Liver (tissue), 9 donors: ENCODE results near the gene MTHFD2L. TPM values are rescaled to one million over a fixed set of nuclear protein-coding genes. Genes with fewer than 3 reads are reported as not detected.

ENCODE experiments used
- DNase-seq: peaks from one replicate; pipeline ENCODE4 v3.0.0-alpha.2; 2017; ENCODE audit warnings: low spot score
- H3K27ac ChIP-seq, 2 donors: one replicate each; pipeline ENCODE4 v1.7.0; 2013; ENCODE audit warnings: inconsistent platforms in 2 of 2, low read length in 2 of 2, control low read depth in 1 of 2, low read depth in 1 of 2, mild to moderate bottlenecking in 1 of 2
- H3K27me3 ChIP-seq, 4 donors: one replicate each; pipeline versions ENCODE4 v1.6.1 to v1.7.0; 2013; ENCODE audit warnings: low read length in 3 of 4, inconsistent platforms in 1 of 4, mild to moderate bottlenecking in 1 of 4, moderate library complexity in 1 of 4; ENCODE audit not compliant: control insufficient read depth in 4 of 4, insufficient read depth in 4 of 4
- H3K36me3 ChIP-seq, 4 donors: one replicate each; pipeline versions ENCODE4 v1.6.1 to v1.7.0; 2013; ENCODE audit warnings: low read length in 3 of 4, mild to moderate bottlenecking in 3 of 4, low read depth in 1 of 4, moderate library complexity in 1 of 4; ENCODE audit not compliant: control insufficient read depth in 4 of 4, insufficient read depth in 3 of 4
- H3K4me1 ChIP-seq, 4 donors: one replicate each; pipeline versions ENCODE4 v1.6.1 to v1.7.0; 2013; ENCODE audit warnings: low read length in 3 of 4, mild to moderate bottlenecking in 3 of 4, moderate library complexity in 1 of 4; ENCODE audit not compliant: control insufficient read depth in 4 of 4, insufficient read depth in 4 of 4
- H3K4me3 ChIP-seq, 3 donors: one replicate each; pipeline versions ENCODE4 v1.6.1 to v1.7.0; 2013; ENCODE audit warnings: low read length in 3 of 3, control low read depth in 1 of 3, low read depth in 1 of 3, mild to moderate bottlenecking in 1 of 3
- H3K9ac ChIP-seq, 2 donors: one replicate each; pipeline ENCODE4 v1.7.0; 2013; ENCODE audit warnings: low read length in 2 of 2, mild to moderate bottlenecking in 2 of 2, moderate library complexity in 2 of 2, control low read depth in 1 of 2, low read depth in 1 of 2
- H3K9me3 ChIP-seq, 4 donors: one replicate each; pipeline versions ENCODE4 v1.6.1 to v1.7.0; 2013; ENCODE audit warnings: low read length in 3 of 4; ENCODE audit not compliant: control insufficient read depth in 4 of 4
- ATF3 ChIP-seq: IDR thresholded peaks from 2 replicates; pipeline ENCODE4 v1.6.1; 2016; ENCODE audit warnings: antibody characterized with exemption
- CTCF ChIP-seq: fragments of 150-350 bp; IDR thresholded peaks from 2 replicates; pipeline ENCODE4 v1.5.1; 2017; ENCODE audit warnings: improper control_type of control experiment, low read depth, low read length; ENCODE audit not compliant: missing input control
- EGR1 ChIP-seq, 2 donors: IDR thresholded peaks; 2 replicates each; pipeline ENCODE4 v1.6.1; 2016 to 2018; ENCODE audit warnings: antibody characterized with exemption in 2 of 2, low read depth in 2 of 2
- FOXA1 ChIP-seq: IDR thresholded peaks from 2 replicates; pipeline ENCODE4 v1.6.1; 2016; ENCODE audit warnings: antibody characterized with exemption
- FOXA2 ChIP-seq: IDR thresholded peaks from 2 replicates; pipeline ENCODE4 v1.6.1; 2016; ENCODE audit warnings: antibody characterized with exemption
- GABPA ChIP-seq, 2 donors: IDR thresholded peaks in 1 of 2; conservative IDR thresholded peaks in 1 of 2; 2 replicates each; pipeline ENCODE4 v1.6.1; 2016; ENCODE audit warnings: antibody characterized with exemption in 2 of 2, mild to moderate bottlenecking in 1 of 2, moderate library complexity in 1 of 2
- HNF4A ChIP-seq, 2 donors: conservative IDR thresholded peaks; 2 replicates each; pipeline ENCODE4 v1.6.1; 2016; ENCODE audit warnings: antibody characterized with exemption in 2 of 2, mild to moderate bottlenecking in 2 of 2
- HNF4G ChIP-seq: IDR thresholded peaks from 2 replicates; pipeline ENCODE4 v1.6.1; 2016; ENCODE audit warnings: antibody characterized with exemption
- JUND ChIP-seq, 2 donors: IDR thresholded peaks; 2 replicates each; pipeline ENCODE4 v1.6.1; 2016; ENCODE audit warnings: antibody characterized with exemption in 2 of 2
- MAX ChIP-seq: IDR thresholded peaks from 2 replicates; pipeline ENCODE4 v1.6.1; 2016; ENCODE audit warnings: antibody characterized with exemption
- NR2F2 ChIP-seq: IDR thresholded peaks from 2 replicates; pipeline ENCODE4 v1.6.1; 2016; ENCODE audit warnings: antibody characterized with exemption
- REST ChIP-seq: IDR thresholded peaks from 2 replicates; pipeline ENCODE4 v1.6.1; 2016; ENCODE audit warnings: antibody characterized with exemption, mild to moderate bottlenecking
- RXRA ChIP-seq, 2 donors: IDR thresholded peaks; 2 replicates each; pipeline ENCODE4 v1.6.1; 2017 to 2018; ENCODE audit warnings: antibody characterized with exemption in 2 of 2, mild to moderate bottlenecking in 1 of 2
- SP1 ChIP-seq: IDR thresholded peaks from 2 replicates; pipeline ENCODE4 v1.6.1; 2018; ENCODE audit warnings: antibody characterized with exemption, mild to moderate bottlenecking
- TAF1 ChIP-seq: conservative IDR thresholded peaks from 2 replicates; pipeline ENCODE4 v1.6.1; 2016; ENCODE audit warnings: antibody characterized with exemption, mild to moderate bottlenecking
- YY1 ChIP-seq: IDR thresholded peaks from 2 replicates; pipeline ENCODE4 v1.6.1; 2016; ENCODE audit warnings: antibody characterized with exemption, mild to moderate bottlenecking
- ZBTB33 ChIP-seq: IDR thresholded peaks from 2 replicates; pipeline ENCODE4 v1.6.1; 2016; ENCODE audit warnings: antibody characterized with exemption
- WGBS: extraction: QIAGEN DNeasy Blood & Tissue Kit; methylation state at CpG from one replicate; pipeline ENCODE4 v1.1.7; 2013; 5-methylcytosine and 5-hydroxymethylcytosine counted together
- polyA plus RNA-seq, 2 donors: library from polyadenylated mRNA; stranded (reverse) in 1 of 2; unstranded in 1 of 2; fragments of 200-250 nt in 1 of 2; fragments of >200 nt in 1 of 2; fragmentation: Nextera tagmentation in 1 of 2; extraction: Ambion mirVana in 1 of 2; gene quantifications; one replicate each; pipeline versions ENCODE4 v1.2.1 to v1.2.3, GENCODE V29; 2013 to 2015
- total RNA-seq, 2 donors: library from RNA; depleted of rRNA; stranded (reverse); fragments of >200 nt; gene quantifications; one replicate each; pipeline ENCODE4 v1.2.3, GENCODE V29; 2014
- donor health status: healthy.
- donor health status: healthy.
- donor health status: healthy.
- donor health status: healthy.
- donor health status: healthy.

Gene MTHFD2L
- total and polyA plus RNA-seq, 4 donors, result 7.4 to 51.5 (median 31.1) TPM

GRCh38 chr4:74294681-74295080, 136.8 kb downstream of the MTHFD2L start:
- no peak overlapping the region for H3K4me3 ChIP-seq
- H3K9ac ChIP-seq, result no peak overlapping the region
- H3K27ac ChIP-seq, result no peak overlapping the region
- H3K27me3 ChIP-seq, result no peaks in the 10 kb centered on the region
- no peaks in the 10 kb centered on the region for H3K36me3 ChIP-seq
- no peak for DNase-seq
- 98% methylated on average over 1 of the region's 1 CpG for WGBS
- H3K9me3 ChIP-seq, result no peaks in the 10 kb centered on the region
- no peaks in the 10 kb centered on the region for H3K4me1 ChIP-seq
- TF ChIP-seq REST, result no peak
- TF ChIP-seq FOXA2, result no peak
- TF ChIP-seq ATF3, result no peak
- no peak for TF ChIP-seq HNF4G
- TF ChIP-seq ZBTB33, result no peak
- TF ChIP-seq NR2F2, result no peak
- no peak for TF ChIP-seq FOXA1
- TF ChIP-seq MAX, result no peak
- no peak for TF ChIP-seq YY1
- TF ChIP-seq EGR1 (IDR thresholded peaks at IDR 0.05; ENCODE audit: low read depth in 2 of 2), result no peak
- TF ChIP-seq CTCF, result no peak

- WGBS, result 87% methylated on average over 1 of the region's 1 CpG
- Histone ChIP-seq H3K27me3 (no peaks in the 10 kb centered on the region), H3K9ac (no peak overlapping the region), H3K36me3 (no peaks in the 10 kb centered on the region), H3K9me3 (no peaks in the 10 kb centered on the region), H3K4me1 (no peaks in the 10 kb centered on the region), H3K4me3 (no peak overlapping the region), H3K27ac (no peak overlapping the region)
- DNase-seq, result no peak
- TF ChIP-seq FOXA2 (no peak), SP1 (no peak), REST (no peak), NR2F2 (no peak), FOXA1 (no peak), CTCF (no peak), RXRA (IDR thresholded peaks at IDR 0.05) (no peak), MAX (no peak), ATF3 (no peak), JUND (IDR thresholded peaks at IDR 0.05) (no peak), HNF4G (no peak), HNF4A (conservative IDR thresholded peaks at IDR 0.05) (no peak), GABPA (IDR thresholded peaks at IDR 0.05 in 1 of 2, conservative IDR thresholded peaks at IDR 0.05 in 1 of 2) (no peak), TAF1 (no peak)
Observed at GRCh38 chr4:74297539-74297938, 139.6 kb downstream of the MTHFD2L start.
